D721Med (cell line): ENCODE measurements around the gene GUSB.
"Not testable (repeated sequence)": the region's sequence is repeated elsewhere in the genome, so short reads cannot be mapped to it uniquely, and the experiment has no call there.

ENCODE experiments used
- DNase-seq: peaks from one replicate; pipeline ENCODE4 v3.0.0; 2011; ENCODE audit warnings: low spot score; ENCODE audit not compliant: insufficient read length
- FAIRE-seq: peaks from 2 replicates; lab custom pipeline; 2011; peaks lifted over from hg19 to GRCh38; lab: Jason Lieb, UNC
- TF ChIP-seq, protein P1 (sequence below): IDR thresholded peaks from 2 replicates; pipeline ENCODE4 v1.5.1; 2012; ENCODE audit warnings: mild to moderate bottlenecking, control low read depth; ENCODE audit not compliant: insufficient read depth; ENCODE audit errors: missing control alignments

GUSB gene

GRCh38 chr7:65992526-65992925 lies 10.5 kb upstream of the GUSB start:
- FAIRE-seq (no peak), DNase-seq (no peak)
- TF ChIP-seq, protein P1, sequence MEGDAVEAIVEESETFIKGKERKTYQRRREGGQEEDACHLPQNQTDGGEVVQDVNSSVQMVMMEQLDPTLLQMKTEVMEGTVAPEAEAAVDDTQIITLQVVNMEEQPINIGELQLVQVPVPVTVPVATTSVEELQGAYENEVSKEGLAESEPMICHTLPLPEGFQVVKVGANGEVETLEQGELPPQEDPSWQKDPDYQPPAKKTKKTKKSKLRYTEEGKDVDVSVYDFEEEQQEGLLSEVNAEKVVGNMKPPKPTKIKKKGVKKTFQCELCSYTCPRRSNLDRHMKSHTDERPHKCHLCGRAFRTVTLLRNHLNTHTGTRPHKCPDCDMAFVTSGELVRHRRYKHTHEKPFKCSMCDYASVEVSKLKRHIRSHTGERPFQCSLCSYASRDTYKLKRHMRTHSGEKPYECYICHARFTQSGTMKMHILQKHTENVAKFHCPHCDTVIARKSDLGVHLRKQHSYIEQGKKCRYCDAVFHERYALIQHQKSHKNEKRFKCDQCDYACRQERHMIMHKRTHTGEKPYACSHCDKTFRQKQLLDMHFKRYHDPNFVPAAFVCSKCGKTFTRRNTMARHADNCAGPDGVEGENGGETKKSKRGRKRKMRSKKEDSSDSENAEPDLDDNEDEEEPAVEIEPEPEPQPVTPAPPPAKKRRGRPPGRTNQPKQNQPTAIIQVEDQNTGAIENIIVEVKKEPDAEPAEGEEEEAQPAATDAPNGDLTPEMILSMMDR: no peak

GRCh38 chr7:65991829-65992228 lies 9.8 kb upstream of the GUSB start:
- not testable (repeated sequence) for FAIRE-seq, DNase-seq

- TF ChIP-seq, protein P1: no peak
- FAIRE-seq (no peak), DNase-seq (no peak)
These were observed 7.7 kb upstream of the GUSB start for GRCh38 chr7:65989694-65990080.

GRCh38 chr7:65988503-65988902 lies 6.5 kb upstream of the GUSB start:
- DNase-seq, FAIRE-seq: not testable (repeated sequence)

- FAIRE-seq (no peak), DNase-seq (no peak)
- TF ChIP-seq, protein P1: no peak
These were observed 6.1 kb upstream of the GUSB start for GRCh38 chr7:65988084-65988483.

DNA sequence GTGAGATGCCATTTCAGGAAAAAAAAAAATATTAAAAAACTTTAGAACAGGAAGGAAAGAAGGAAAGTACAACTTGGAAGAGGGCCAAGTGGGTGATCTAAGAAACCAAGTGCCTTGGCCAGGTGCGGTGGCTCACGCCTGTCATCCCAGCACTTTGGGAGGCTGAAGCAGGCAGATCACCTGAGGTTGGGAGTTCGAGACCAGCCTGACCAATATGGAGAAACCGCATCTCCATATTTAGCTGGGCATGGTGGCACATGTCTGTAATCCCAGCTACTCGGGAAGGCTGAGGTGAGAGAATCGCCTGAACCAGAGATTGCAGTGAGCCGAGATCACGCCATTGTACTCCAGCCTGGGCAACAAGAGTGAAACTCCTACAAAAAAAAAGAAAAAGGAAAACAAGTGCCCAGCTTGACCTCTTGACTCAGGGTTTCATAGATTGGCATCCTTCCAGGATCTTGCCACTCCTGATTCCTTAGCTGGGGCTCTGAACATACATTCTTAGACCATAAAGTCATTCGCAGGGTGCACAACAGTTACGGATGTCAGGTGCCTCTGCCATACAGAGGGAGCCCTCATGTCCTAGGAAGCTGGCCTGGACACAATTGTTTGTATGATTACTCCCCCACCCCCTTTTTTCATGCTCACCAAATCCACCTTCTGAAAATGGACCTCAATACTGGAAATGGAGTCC lies 2.1 kb upstream of the GUSB start:
- FAIRE-seq (no peak), DNase-seq (no peak)
- TF ChIP-seq, protein P1: no peak

DNA sequence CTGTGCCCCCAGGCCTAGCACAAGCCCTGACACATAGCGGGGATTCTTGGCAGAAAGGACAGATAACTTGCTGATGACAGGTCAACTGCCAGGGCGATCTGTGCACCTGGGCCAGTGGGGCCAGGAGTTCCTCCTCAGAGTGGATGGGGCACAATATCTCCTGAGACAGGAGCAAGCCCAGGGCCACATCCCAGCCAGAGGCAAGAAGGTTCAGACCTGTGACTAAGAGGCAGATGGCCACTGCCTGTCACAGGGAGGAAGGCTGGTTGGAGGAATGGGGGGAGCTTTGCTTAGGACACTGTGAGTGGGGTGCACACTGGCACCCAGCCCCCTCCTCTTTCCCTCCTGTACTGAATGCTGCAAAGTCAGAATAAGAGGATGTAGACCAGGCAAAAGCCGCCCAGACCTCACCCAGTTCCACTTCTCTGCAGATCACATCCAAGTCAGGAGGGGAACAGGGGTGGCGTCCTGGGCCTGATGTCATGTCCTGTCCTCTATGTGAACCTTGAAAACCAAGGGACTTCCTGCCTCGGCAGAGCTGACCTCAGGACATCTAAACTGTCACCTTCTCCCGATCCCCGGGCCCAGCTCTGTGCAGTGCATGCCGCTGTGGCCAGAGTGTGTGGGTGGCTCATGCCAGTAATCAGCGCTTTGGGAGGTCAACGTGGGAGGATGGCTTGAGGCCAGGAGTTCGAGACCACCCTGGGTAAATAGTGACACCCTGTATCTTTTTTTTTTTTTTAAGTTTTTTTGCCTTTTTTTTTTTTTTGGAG lies 1.3 kb downstream of the GUSB start:
- FAIRE-seq (no peak), DNase-seq (no peak)
- TF ChIP-seq, protein P1: no peak

DNA sequence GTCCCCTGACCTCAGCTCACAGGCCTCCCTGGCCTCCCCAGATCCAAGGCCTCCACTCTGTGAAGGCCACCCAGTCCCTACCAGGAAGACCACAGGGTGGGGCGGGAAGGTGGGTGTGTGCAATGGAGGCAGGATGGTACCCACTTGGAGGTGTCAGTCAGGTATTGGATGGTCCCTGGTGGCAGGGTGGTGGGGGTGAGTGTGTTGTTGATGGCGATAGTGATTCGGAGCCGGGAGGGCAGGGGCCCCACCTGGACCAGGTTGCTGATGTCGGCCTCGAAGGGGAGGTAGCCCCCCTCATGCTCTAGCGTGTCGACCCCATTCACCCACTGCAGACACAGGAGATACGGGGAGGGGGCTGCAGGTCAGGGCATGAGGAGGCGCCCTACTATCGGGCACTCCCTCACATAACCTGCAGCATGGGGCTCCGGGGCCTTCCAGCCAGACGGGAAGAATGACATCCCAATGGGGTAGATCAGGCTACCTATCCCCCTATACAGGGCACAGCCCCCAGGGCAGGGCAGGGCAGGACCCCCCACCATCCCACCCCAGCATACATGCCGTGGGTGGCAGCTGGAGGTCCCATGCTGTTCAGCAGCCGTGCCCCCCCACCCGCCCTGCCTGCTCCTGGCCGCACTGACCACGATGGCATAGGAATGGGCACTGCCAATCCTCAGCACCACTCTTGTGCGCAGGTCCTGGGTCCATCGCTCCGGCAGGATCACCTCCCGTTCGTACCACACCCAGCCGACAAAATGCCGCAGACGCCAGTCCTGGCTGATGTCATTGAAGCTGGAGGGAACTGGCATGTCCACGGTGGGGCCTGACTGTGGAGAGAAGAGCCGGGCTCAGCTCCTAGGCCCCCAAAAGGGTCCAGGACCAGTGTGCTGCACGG lies 2.2 kb downstream of the GUSB start:
- TF ChIP-seq, protein P1: no peak
- no peak for FAIRE-seq
- DNase-seq: no peak
